ENCODE measurements around the gene PLEKHG3.

DNA sequence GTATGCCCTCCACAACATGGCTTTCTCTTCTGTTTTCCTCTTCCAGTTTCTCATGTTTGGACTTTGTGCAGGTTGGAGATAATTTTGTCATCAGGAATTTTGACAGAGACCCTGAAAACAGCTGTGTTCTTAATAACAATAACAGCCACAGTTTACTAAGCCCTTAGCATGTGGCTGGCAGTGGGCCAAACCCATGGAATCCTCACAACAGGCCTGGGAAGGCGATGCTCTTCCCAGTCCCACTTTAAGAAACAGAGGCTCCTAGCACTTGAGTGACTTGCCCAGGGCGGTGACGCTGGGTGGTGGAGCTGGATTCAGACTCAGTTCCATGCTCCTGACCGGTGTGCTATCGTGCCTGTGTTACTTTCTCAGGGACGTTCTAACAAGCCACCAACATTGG, 20.1 kb upstream of the PLEKHG3 start:
- TF ChIP-seq POLR2A (IDR thresholded peaks at IDR 0.05; ENCODE audit: low read depth, low read length) (no peak), MXI1 (IDR thresholded peaks at IDR 0.05; ENCODE audit: borderline replicate concordance, low read depth, low read length) (no peak), SMC3 (IDR thresholded peaks at IDR 0.05; ENCODE audit: low read depth, low read length) (no peak), RCOR1 (IDR thresholded peaks at IDR 0.05; ENCODE audit: insufficient replicate concordance, low read length) (no peak), RFX5 (IDR thresholded peaks at IDR 0.05; ENCODE audit: low read depth, low read length) (no peak), MAFK (IDR thresholded peaks at IDR 0.05; ENCODE audit: low read depth, low read length) (no peak), RAD21 (IDR thresholded peaks at IDR 0.05; ENCODE audit: low read length) (no peak), FOS (IDR thresholded peaks at IDR 0.05; ENCODE audit: low read depth, low read length) (no peak), MAZ (IDR thresholded peaks at IDR 0.05; ENCODE audit: borderline replicate concordance, low read depth, low read length) (no peak), CHD1 (IDR thresholded peaks at IDR 0.05; ENCODE audit: low read depth, low read length) (no peak)
- TF ChIP-seq, protein P1, sequence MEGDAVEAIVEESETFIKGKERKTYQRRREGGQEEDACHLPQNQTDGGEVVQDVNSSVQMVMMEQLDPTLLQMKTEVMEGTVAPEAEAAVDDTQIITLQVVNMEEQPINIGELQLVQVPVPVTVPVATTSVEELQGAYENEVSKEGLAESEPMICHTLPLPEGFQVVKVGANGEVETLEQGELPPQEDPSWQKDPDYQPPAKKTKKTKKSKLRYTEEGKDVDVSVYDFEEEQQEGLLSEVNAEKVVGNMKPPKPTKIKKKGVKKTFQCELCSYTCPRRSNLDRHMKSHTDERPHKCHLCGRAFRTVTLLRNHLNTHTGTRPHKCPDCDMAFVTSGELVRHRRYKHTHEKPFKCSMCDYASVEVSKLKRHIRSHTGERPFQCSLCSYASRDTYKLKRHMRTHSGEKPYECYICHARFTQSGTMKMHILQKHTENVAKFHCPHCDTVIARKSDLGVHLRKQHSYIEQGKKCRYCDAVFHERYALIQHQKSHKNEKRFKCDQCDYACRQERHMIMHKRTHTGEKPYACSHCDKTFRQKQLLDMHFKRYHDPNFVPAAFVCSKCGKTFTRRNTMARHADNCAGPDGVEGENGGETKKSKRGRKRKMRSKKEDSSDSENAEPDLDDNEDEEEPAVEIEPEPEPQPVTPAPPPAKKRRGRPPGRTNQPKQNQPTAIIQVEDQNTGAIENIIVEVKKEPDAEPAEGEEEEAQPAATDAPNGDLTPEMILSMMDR (conservative IDR thresholded peaks at IDR 0.05; ENCODE audit: low read depth, low read length) = no peak
- TF ChIP-seq, protein P2, sequence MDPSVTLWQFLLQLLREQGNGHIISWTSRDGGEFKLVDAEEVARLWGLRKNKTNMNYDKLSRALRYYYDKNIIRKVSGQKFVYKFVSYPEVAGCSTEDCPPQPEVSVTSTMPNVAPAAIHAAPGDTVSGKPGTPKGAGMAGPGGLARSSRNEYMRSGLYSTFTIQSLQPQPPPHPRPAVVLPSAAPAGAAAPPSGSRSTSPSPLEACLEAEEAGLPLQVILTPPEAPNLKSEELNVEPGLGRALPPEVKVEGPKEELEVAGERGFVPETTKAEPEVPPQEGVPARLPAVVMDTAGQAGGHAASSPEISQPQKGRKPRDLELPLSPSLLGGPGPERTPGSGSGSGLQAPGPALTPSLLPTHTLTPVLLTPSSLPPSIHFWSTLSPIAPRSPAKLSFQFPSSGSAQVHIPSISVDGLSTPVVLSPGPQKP (IDR thresholded peaks at IDR 0.05; ENCODE audit: borderline replicate concordance, low read depth, low read length) = no peak
- TF ChIP-seq, protein P3, sequence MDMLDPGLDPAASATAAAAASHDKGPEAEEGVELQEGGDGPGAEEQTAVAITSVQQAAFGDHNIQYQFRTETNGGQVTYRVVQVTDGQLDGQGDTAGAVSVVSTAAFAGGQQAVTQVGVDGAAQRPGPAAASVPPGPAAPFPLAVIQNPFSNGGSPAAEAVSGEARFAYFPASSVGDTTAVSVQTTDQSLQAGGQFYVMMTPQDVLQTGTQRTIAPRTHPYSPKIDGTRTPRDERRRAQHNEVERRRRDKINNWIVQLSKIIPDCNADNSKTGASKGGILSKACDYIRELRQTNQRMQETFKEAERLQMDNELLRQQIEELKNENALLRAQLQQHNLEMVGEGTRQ (IDR thresholded peaks at IDR 0.05; ENCODE audit: low read depth, low read length) = no peak
